CD4-positive, alpha-beta T cell (primary cell): ENCODE measurements around the gene TPGS1. TPM values are rescaled to one million over a fixed set of nuclear protein-coding genes. Genes with fewer than 3 reads are reported as not detected.

ENCODE experiments used
- ATAC-seq: fragments of 200-7000 bp; cut with Tn5 transposase; one replicate; pipeline ENCODE4 v1.10.0; 2022; ENCODE audit warnings: mild to moderate bottlenecking; ENCODE audit not compliant: poor library complexity
- CTCF ChIA-PET: fragments of 350-600 bp; sonication (Branson Sonifier 250); formaldehyde crosslinking; loops from one replicate; lab custom pipeline; 2021; ENCODE audit warnings: antibody characterized with exemption, inconsistent platforms; lab: Charles Lee
- POLR2A ChIA-PET: fragments of 350-600 bp; sonication (Branson Sonifier 250); formaldehyde crosslinking; loops from one replicate; lab custom pipeline; 2021; ENCODE audit warnings: antibody characterized with exemption, inconsistent platforms; lab: Charles Lee
- DNase-seq, 14 experiments: peaks; one replicate each; pipeline ENCODE4 v3.0.0-alpha.2; 2013 to 2020; ENCODE audit warnings: mixed read lengths in 2 of 14
- H3K27ac ChIP-seq, 2 donors: one replicate each; pipeline versions ENCODE4 v1.5.1 to v1.7.0; 2013; ENCODE audit warnings: low read length in 2 of 2, low read depth in 1 of 2, mild to moderate bottlenecking in 1 of 2
- H3K27me3 ChIP-seq, 2 experiments: 1 replicate in 1 of 2; 2 replicates in 1 of 2; pipeline versions ENCODE4 v1.6.1 to v1.7.0; 2013; ENCODE audit warnings: low read length in 2 of 2, control low read depth in 1 of 2, mild to moderate bottlenecking in 1 of 2, moderate library complexity in 1 of 2; ENCODE audit not compliant: insufficient read depth in 2 of 2, control insufficient read depth in 1 of 2
- H3K36me3 ChIP-seq: one replicate; pipeline ENCODE4 v1.6.1; 2013; ENCODE audit warnings: low read length, control low read depth; ENCODE audit not compliant: insufficient read depth
- H3K4me1 ChIP-seq: one replicate; pipeline ENCODE4 v1.6.1; 2013; ENCODE audit warnings: low read length, control low read depth; ENCODE audit not compliant: insufficient read depth
- H3K4me3 ChIP-seq: one replicate; pipeline ENCODE4 v1.5.1; 2013; ENCODE audit warnings: mild to moderate bottlenecking, low read length, moderate library complexity
- H3K9me3 ChIP-seq, 2 experiments: 1 replicate in 1 of 2; 2 replicates in 1 of 2; pipeline versions ENCODE4 v1.6.1 to v1.7.0; 2013; ENCODE audit warnings: low read length in 2 of 2, mild to moderate bottlenecking in 2 of 2, control low read depth in 1 of 2, moderate library complexity in 1 of 2; ENCODE audit not compliant: control insufficient read depth in 1 of 2, insufficient read depth in 1 of 2
- H3K27ac Mint-ChIP-seq: one replicate; pipeline ENCODE4 v1.8.0; 2020; ENCODE audit warnings: mixed read lengths
- H3K27me3 Mint-ChIP-seq: one replicate; pipeline ENCODE4 v1.8.0; 2021; ENCODE audit warnings: mixed read lengths
- H3K36me3 Mint-ChIP-seq: one replicate; pipeline ENCODE4 v1.8.0; 2021; ENCODE audit warnings: low read depth, mixed read lengths
- H3K4me1 Mint-ChIP-seq: one replicate; pipeline ENCODE4 v1.8.0; 2021; ENCODE audit warnings: low read depth, mixed read lengths
- H3K4me3 Mint-ChIP-seq: one replicate; pipeline ENCODE4 v1.8.0; 2020; ENCODE audit warnings: mild to moderate bottlenecking, mixed read lengths
- H3K9me3 Mint-ChIP-seq: one replicate; pipeline ENCODE4 v1.8.0; 2020; ENCODE audit warnings: mixed read lengths
- intact Hi-C, 2 experiments: fragments of 100-400 bp; cut with DNase I in 1 of 2; cut with micrococcal nuclease in 1 of 2; formaldehyde crosslinking; loops; one replicate each; pipeline versions ENCODE4 v1.15.1 to v1.9.0; 2023 to 2025; cut with DNase I, micrococcal nuclease
- total RNA-seq, 174 experiments: library from RNA in 2 of 174; stranded (reverse) in 2 of 174; gene quantifications; one replicate each; pipeline ENCODE4 v1.2.3 and lab custom pipeline; 2021 to 2026
- TF ChIP-seq, protein P1 (sequence below): fragments of 200-600 bp; IDR thresholded peaks from one replicate; pipeline ENCODE4 v1.8.0; 2022; ENCODE audit warnings: antibody characterized with exemption, mild to moderate bottlenecking

The TPGS1 gene
- total RNA-seq, 2 experiments from 2014 or later = 17.2 to 18.2 TPM

GRCh38 chr19:465056-465816 is 42.1 kb upstream of the TPGS1 start:
- intact Hi-C loops = no loop called here
- H3K27me3 Mint-ChIP-seq = peaks cover 20% of the 10 kb centered on the region

GRCh38 chr19:467554-467953 is 39.7 kb upstream of the TPGS1 start:
- H3K36me3 Mint-ChIP-seq = no peaks in the 10 kb centered on the region
- H3K27ac ChIP-seq = no peak overlapping the region
- peaks cover 8% of the 10 kb centered on the region for H3K27me3 Mint-ChIP-seq
- ChIA-PET CTCF (no interaction called here), POLR2A (no interaction called here)
- no peaks in the 10 kb centered on the region for H3K36me3 ChIP-seq
- H3K27me3 ChIP-seq = peaks cover 1 to 11% of the 10 kb centered on the region in 2 experiments
- TF ChIP-seq, protein P1, sequence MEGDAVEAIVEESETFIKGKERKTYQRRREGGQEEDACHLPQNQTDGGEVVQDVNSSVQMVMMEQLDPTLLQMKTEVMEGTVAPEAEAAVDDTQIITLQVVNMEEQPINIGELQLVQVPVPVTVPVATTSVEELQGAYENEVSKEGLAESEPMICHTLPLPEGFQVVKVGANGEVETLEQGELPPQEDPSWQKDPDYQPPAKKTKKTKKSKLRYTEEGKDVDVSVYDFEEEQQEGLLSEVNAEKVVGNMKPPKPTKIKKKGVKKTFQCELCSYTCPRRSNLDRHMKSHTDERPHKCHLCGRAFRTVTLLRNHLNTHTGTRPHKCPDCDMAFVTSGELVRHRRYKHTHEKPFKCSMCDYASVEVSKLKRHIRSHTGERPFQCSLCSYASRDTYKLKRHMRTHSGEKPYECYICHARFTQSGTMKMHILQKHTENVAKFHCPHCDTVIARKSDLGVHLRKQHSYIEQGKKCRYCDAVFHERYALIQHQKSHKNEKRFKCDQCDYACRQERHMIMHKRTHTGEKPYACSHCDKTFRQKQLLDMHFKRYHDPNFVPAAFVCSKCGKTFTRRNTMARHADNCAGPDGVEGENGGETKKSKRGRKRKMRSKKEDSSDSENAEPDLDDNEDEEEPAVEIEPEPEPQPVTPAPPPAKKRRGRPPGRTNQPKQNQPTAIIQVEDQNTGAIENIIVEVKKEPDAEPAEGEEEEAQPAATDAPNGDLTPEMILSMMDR = no peak
- intact Hi-C loops = no loop called here
- peaks cover under 1% of the 10 kb centered on the region for H3K4me1 Mint-ChIP-seq
- H3K4me1 ChIP-seq = no peaks in the 10 kb centered on the region
- H3K9me3 ChIP-seq = peaks cover 0 to 7% of the 10 kb centered on the region in 2 experiments
- DNase-seq = no peak
- H3K9me3 Mint-ChIP-seq = no peaks in the 10 kb centered on the region
- no peak overlapping the region for H3K4me3 Mint-ChIP-seq
- H3K27ac Mint-ChIP-seq = no peak overlapping the region
- no peak for ATAC-seq
- no peak overlapping the region for H3K4me3 ChIP-seq

More at GRCh38 chr19:465056-465816, 42.1 kb upstream of the TPGS1 start:
- Mint-ChIP-seq H3K4me1 (peaks cover 5% of the 10 kb centered on the region), H3K4me3 (no peak overlapping the region), H3K36me3 (no peaks in the 10 kb centered on the region), H3K27ac (no peak overlapping the region), H3K9me3 (no peaks in the 10 kb centered on the region)
- no peak for DNase-seq
- ChIA-PET POLR2A (no interaction called here), CTCF (no interaction called here)
- Histone ChIP-seq H3K4me3 (no peak overlapping the region), H3K27ac (no peak overlapping the region), H3K27me3 (peaks cover 15 to 24% of the 10 kb centered on the region in 2 experiments), H3K36me3 (no peaks in the 10 kb centered on the region), H3K9me3 (peaks cover 0 to 16% of the 10 kb centered on the region in 2 experiments), H3K4me1 (peaks cover 11% of the 10 kb centered on the region)
- no peak for ATAC-seq
- TF ChIP-seq, protein P1 = no peak

DNA sequence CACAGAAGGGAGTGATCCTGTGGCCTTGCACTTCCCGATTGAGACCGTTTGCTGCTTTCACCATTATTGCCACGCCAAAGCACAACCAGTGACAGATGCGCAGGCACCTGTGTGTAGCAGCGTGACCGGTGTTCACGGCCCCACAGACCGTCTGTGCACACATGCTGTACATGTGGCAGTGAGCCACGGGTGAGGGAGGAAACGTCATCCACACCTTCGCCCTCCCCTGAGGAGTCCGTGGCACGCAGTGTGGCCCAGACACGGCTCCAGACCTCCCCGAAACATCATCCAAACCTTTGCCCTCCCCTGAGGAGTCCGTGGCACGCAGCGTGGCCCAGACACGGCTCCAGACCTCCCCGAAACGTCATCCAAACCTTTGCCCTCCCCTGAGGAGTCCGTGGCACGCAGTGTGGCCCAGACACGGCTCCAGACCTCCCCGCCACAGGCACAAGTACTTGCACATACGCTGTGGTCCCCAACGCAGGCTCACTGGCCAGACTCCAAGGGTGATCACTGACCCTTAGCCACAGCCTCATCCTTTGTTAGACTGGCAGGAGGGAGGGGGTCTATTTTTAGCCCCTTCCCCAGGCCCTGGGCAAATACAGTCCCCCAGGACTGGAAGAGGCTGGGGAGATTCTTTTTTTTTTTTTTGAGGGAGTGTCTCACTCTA is 38.6 kb upstream of the TPGS1 start:
- Histone ChIP-seq H3K4me3 (no peak overlapping the region), H3K9me3 (no peaks in the 10 kb centered on the region), H3K36me3 (no peaks in the 10 kb centered on the region), H3K27me3 (peaks cover 0 to 4% of the 10 kb centered on the region in 2 experiments), H3K4me1 (no peaks in the 10 kb centered on the region), H3K27ac (no peak overlapping the region)
- intact Hi-C loops = no loop called here
- Mint-ChIP-seq H3K36me3 (no peaks in the 10 kb centered on the region), H3K4me3 (no peak overlapping the region), H3K9me3 (no peaks in the 10 kb centered on the region), H3K4me1 (no peaks in the 10 kb centered on the region), H3K27me3 (peaks cover 3% of the 10 kb centered on the region), H3K27ac (no peak overlapping the region)
- DNase-seq = no peak
- POLR2A ChIA-PET = no interaction called here
- TF ChIP-seq, protein P1 = no peak
- CTCF ChIA-PET = no interaction called here
- ATAC-seq = no peak
